HCT116 (cell line): Measurements from ENCODE around the gene TLCD3B. TPM values are rescaled to one million over a fixed set of nuclear protein-coding genes. Genes with fewer than 3 reads are reported as not detected.

Experiments used
- ATAC-seq: fragments of 200-7000 bp; cut with Tn5 transposase; 2 replicates; pipeline ENCODE4 v1.9.1; 2020; ENCODE audit warnings: mild to moderate bottlenecking, moderate library complexity
- BruUV-seq: library from RNA; stranded (reverse); fragments of 400-500 nt; replicated peaks from 2 replicates; lab custom pipeline; 2021; lab: Mats Ljungman, UMichigan
- CTCF ChIA-PET: fragments of 300-600 bp; sonication (Branson Sonifier 250); formaldehyde crosslinking; loops from one replicate; lab custom pipeline; 2021; ENCODE audit warnings: antibody characterized with exemption; lab: Charles Lee
- POLR2A ChIA-PET: fragments of 300-600, 350-600 bp; sonication (Branson Sonifier 250); formaldehyde crosslinking; loops from one replicate; lab custom pipeline; 2021; ENCODE audit warnings: antibody characterized with exemption; lab: Charles Lee
- RAD21 ChIA-PET, 2 experiments: fragments of 300-600 bp; sonication (Branson Sonifier 250); formaldehyde crosslinking; loops; one replicate each; lab custom pipeline; 2023; ENCODE audit warnings: low total read pairs in 2 of 2; ENCODE audit not compliant: uncharacterized antibody in 2 of 2, unreplicated experiment in 2 of 2, low non-redundant PET in 1 of 2; lab: Charles Lee
- DNase-seq: peaks from one replicate; pipeline ENCODE4 v3.0.0-alpha.2; 2010; ENCODE audit warnings: low read depth, low spot score
- H2AFZ ChIP-seq: fragments of 200-600 bp; shearing (Covaris generic), sonication (generic); 2 replicates; pipeline ENCODE4 v1.6.1; 2017; ENCODE audit warnings: low read depth, mixed run types, mixed read lengths, antibody characterized with exemption, low read length; ENCODE audit not compliant: poor library complexity, severe bottlenecking
- H3K27ac ChIP-seq: 2 replicates; pipeline ENCODE4 v1.5.1; 2012; ENCODE audit warnings: low read depth, low read length
- H3K27me3 ChIP-seq: fragments of 200-600 bp; sonication (generic); 2 replicates; pipeline ENCODE4 v1.6.1; 2016; ENCODE audit warnings: mixed run types, low read length, mixed read lengths; ENCODE audit not compliant: insufficient read depth
- H3K36me3 ChIP-seq, 2 experiments: fragments of 200-500 bp in 1 of 2; fragments of 200-600 bp in 1 of 2; sonication (Bioruptor generic) in 1 of 2; sonication (generic) in 1 of 2; 2 replicates each; pipeline versions ENCODE4 v1.5.1 to v1.6.1; 2014 to 2016; ENCODE audit warnings: low read length in 2 of 2, inconsistent platforms in 1 of 2, mixed read lengths in 1 of 2, mixed run types in 1 of 2; ENCODE audit not compliant: insufficient read depth in 2 of 2, control insufficient read depth in 1 of 2
- H3K4me1 ChIP-seq, 2 experiments: fragments of 200-600 bp in 1 of 2; sonication (generic) in 1 of 2; 2 replicates each; pipeline versions ENCODE4 v1.5.1 to v1.6.1; 2012 to 2017; ENCODE audit warnings: low read length in 2 of 2, inconsistent platforms in 1 of 2, mild to moderate bottlenecking in 1 of 2, mixed read lengths in 1 of 2, mixed run types in 1 of 2, moderate library complexity in 1 of 2; ENCODE audit not compliant: insufficient read depth in 2 of 2, control insufficient read depth in 1 of 2
- H3K4me2 ChIP-seq: fragments of 200-600 bp; sonication (generic); 2 replicates; pipeline ENCODE4 v1.6.1; 2017; ENCODE audit warnings: mixed run types, low read length, mixed read lengths
- H3K4me3 ChIP-seq, 2 experiments: fragments of 200-600 bp in 1 of 2; sonication (generic) in 1 of 2; replicated peaks in 1 of 2; 2 replicates each; pipeline ENCODE4 v1.5.1; 2011 to 2016; ENCODE audit warnings: low read length in 2 of 2, control low read depth in 1 of 2, low read depth in 1 of 2, mild to moderate bottlenecking in 1 of 2, mixed read lengths in 1 of 2, mixed run types in 1 of 2
- H3K79me2 ChIP-seq: fragments of 200-600 bp; sonication (generic); 2 replicates; pipeline ENCODE4 v1.6.1; 2017; ENCODE audit warnings: mild to moderate bottlenecking, mixed run types, low read length, moderate library complexity, mixed read lengths; ENCODE audit not compliant: insufficient read depth
- H3K9ac ChIP-seq: fragments of 200-600 bp; sonication (generic); 2 replicates; pipeline ENCODE4 v1.6.1; 2016; ENCODE audit warnings: low read length, mixed read lengths
- H3K9me2 ChIP-seq: fragments of 200-600 bp; sonication (generic), shearing (Covaris generic); 2 replicates; pipeline ENCODE4 v1.6.1; 2017; ENCODE audit warnings: mixed run types, mild to moderate bottlenecking, moderate library complexity; ENCODE audit not compliant: insufficient read depth
- H3K9me3 ChIP-seq, 2 experiments: fragments of 200-500 bp in 1 of 2; fragments of 200-600 bp in 1 of 2; sonication (Bioruptor generic) in 1 of 2; sonication (generic) in 1 of 2; 2 replicates each; pipeline ENCODE4 v1.6.1; 2014 to 2017; ENCODE audit warnings: low read length in 2 of 2, mixed read lengths in 2 of 2, inconsistent platforms in 1 of 2, low read depth in 1 of 2, mild to moderate bottlenecking in 1 of 2, mixed run types in 1 of 2, moderate library complexity in 1 of 2; ENCODE audit not compliant: control insufficient read depth in 1 of 2, insufficient read depth in 1 of 2
- H4K20me1 ChIP-seq: fragments of 200-600 bp; sonication (generic), shearing (Covaris generic); 2 replicates; pipeline ENCODE4 v1.6.1; 2017; ENCODE audit warnings: mixed run types, mild to moderate bottlenecking, moderate library complexity; ENCODE audit not compliant: insufficient read depth
- ELF1 ChIP-seq: IDR thresholded peaks from 2 replicates; pipeline ENCODE4 v1.6.1; 2012; ENCODE audit warnings: low read depth, borderline replicate concordance
- EZH2 ChIP-seq: fragments of 200-600 bp; sonication (generic); IDR thresholded peaks from 2 replicates; pipeline ENCODE4 v1.6.1; 2017; ENCODE audit warnings: antibody characterized with exemption, mixed run types
- FOSL1 ChIP-seq: IDR thresholded peaks from 2 replicates; pipeline ENCODE4 v1.6.1; 2012; ENCODE audit warnings: low read depth
- JUND ChIP-seq: IDR thresholded peaks from 2 replicates; pipeline ENCODE4 v1.6.1; 2012
- POLR2A ChIP-seq: IDR thresholded peaks from 2 replicates; pipeline ENCODE4 v1.7.0; 2011; ENCODE audit warnings: borderline replicate concordance; ENCODE audit not compliant: insufficient read depth, insufficient read length; ENCODE audit errors: extremely low read depth
- POLR2AphosphoS5 ChIP-seq: IDR thresholded peaks from 2 replicates; pipeline ENCODE4 v1.6.1; 2011; ENCODE audit warnings: mild to moderate bottlenecking, low read depth, low read length, moderate library complexity
- REST ChIP-seq: IDR thresholded peaks from 2 replicates; pipeline ENCODE4 v1.6.1; 2012; ENCODE audit warnings: low read depth
- SIN3A ChIP-seq: IDR thresholded peaks from 2 replicates; pipeline ENCODE4 v1.6.1; 2012; ENCODE audit warnings: low read depth
- SP1 ChIP-seq: IDR thresholded peaks from 2 replicates; pipeline ENCODE4 v1.6.1; 2012; ENCODE audit warnings: low read depth
- SRF ChIP-seq: IDR thresholded peaks from 2 replicates; pipeline ENCODE4 v1.6.1; 2012; ENCODE audit warnings: low read depth
- YY1 ChIP-seq: IDR thresholded peaks from 2 replicates; pipeline ENCODE4 v1.6.1; 2011; ENCODE audit warnings: low read length, low read depth, moderate library complexity, mild to moderate bottlenecking; ENCODE audit not compliant: insufficient replicate concordance; ENCODE audit errors: extremely low read depth
- ZBTB33 ChIP-seq: IDR thresholded peaks from 2 replicates; pipeline ENCODE4 v1.6.1; 2011; ENCODE audit warnings: mild to moderate bottlenecking, low read length, moderate library complexity; ENCODE audit not compliant: insufficient replicate concordance; ENCODE audit errors: extremely low read depth
- ZFX ChIP-seq: fragments of 450-650 bp; IDR thresholded peaks from 2 replicates; pipeline ENCODE4 v1.6.1; 2017
- ZNF274 ChIP-seq: fragments of 200-500 bp; sonication (Bioruptor generic); IDR thresholded peaks from 2 replicates; pipeline ENCODE4 v1.6.1; 2014; ENCODE audit warnings: mild to moderate bottlenecking, low read depth, low read length, inconsistent platforms
- intact Hi-C: fragments of 100-400 bp; cut with micrococcal nuclease; formaldehyde crosslinking; loops from 2 replicates; pipeline ENCODE4 v1.10.0; 2022
- total RNA-seq: library from RNA; stranded (reverse); gene quantifications from one replicate; pipeline ENCODE4 v1.2.1, GENCODE V29; 2021; ENCODE audit not compliant: unreplicated experiment
- TF ChIP-seq, protein P1 (sequence below): IDR thresholded peaks from 2 replicates; pipeline ENCODE4 v1.6.1; 2012
- TF ChIP-seq, protein P2 (sequence below), 3 experiments: fragments of 200-600 bp in 1 of 3; sonication (generic) in 1 of 3; IDR thresholded peaks in 2 of 3; conservative IDR thresholded peaks in 1 of 3; 2 replicates each; pipeline ENCODE4 v1.5.1; 2012 to 2017; ENCODE audit warnings: low read depth in 2 of 3, low read length in 2 of 3, antibody characterized with exemption in 1 of 3, borderline replicate concordance in 1 of 3, control low read depth in 1 of 3, mild to moderate bottlenecking in 1 of 3, mixed read lengths in 1 of 3, mixed run types in 1 of 3, moderate library complexity in 1 of 3; ENCODE audit not compliant: insufficient read depth in 1 of 3

The TLCD3B gene
- total RNA-seq, 1 experiment from 2014 or later = 1.0 TPM

DNA sequence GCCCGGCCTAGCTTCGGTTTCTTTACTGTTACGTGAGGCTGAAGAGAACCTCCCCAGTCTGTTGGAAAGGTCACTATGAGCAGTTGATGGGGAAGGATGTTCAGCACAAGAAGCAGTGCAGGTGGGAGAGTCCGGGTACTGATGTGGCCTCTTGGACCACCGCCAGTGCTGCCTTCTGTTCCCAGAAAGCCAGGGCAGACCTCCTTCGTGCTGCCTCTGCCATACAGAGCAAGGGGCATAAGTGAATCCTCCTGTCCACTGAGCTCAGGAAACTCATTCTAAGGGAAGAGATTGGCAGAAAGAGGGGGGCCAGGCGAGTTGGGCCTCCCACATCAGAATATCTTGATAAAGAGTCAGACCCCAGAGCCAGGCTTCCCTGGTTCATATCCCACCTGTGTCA, 48.4 kb upstream of the TLCD3B start:
- 0 out of 2 replicates have a peak, but pooled peaks cover 4% of the 10 kb centered on the region for H4K20me1 ChIP-seq
- H3K9ac ChIP-seq = no peak overlapping the region
- H3K27ac ChIP-seq = no peak overlapping the region
- H3K79me2 ChIP-seq = peaks cover 61% of the 10 kb centered on the region
- H3K27me3 ChIP-seq = no peaks in the 10 kb centered on the region
- CTCF ChIA-PET = no interaction called here
- H3K9me3 ChIP-seq = no peaks in the 10 kb centered on the region
- no peak overlapping the region for H2AFZ ChIP-seq
- intact Hi-C loops = no loop called here
- H3K4me3 ChIP-seq = no peak overlapping the region
- H3K4me1 ChIP-seq = peaks cover 14 to 22% of the 10 kb centered on the region in 2 experiments; a peak in 3 of 4 replicates
- BruUV-seq = no TSS peak
- H3K9me2 ChIP-seq = no peaks in the 10 kb centered on the region
- DNase-seq (no peak), ATAC-seq (no peak)
- RAD21 ChIA-PET = no interaction called here
- no peak overlapping the region for H3K4me2 ChIP-seq
- POLR2A ChIA-PET = no interaction called here
- H3K36me3 ChIP-seq = peaks cover 41 to 58% of the 10 kb centered on the region in 2 experiments; a peak in 3 of 4 replicates
- TF ChIP-seq SP1 (no peak), REST (no peak), FOSL1 (no peak), JUND (no peak), SIN3A (no peak), EZH2 (no peak), ZFX (no peak), ZNF274 (no peak), ZBTB33 (no peak), POLR2A (no peak), POLR2AphosphoS5 (no peak), ELF1 (no peak), YY1 (no peak), SRF (no peak)
- TF ChIP-seq, protein P1, sequence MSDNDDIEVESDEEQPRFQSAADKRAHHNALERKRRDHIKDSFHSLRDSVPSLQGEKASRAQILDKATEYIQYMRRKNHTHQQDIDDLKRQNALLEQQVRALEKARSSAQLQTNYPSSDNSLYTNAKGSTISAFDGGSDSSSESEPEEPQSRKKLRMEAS = no peak
- TF ChIP-seq, protein P2, sequence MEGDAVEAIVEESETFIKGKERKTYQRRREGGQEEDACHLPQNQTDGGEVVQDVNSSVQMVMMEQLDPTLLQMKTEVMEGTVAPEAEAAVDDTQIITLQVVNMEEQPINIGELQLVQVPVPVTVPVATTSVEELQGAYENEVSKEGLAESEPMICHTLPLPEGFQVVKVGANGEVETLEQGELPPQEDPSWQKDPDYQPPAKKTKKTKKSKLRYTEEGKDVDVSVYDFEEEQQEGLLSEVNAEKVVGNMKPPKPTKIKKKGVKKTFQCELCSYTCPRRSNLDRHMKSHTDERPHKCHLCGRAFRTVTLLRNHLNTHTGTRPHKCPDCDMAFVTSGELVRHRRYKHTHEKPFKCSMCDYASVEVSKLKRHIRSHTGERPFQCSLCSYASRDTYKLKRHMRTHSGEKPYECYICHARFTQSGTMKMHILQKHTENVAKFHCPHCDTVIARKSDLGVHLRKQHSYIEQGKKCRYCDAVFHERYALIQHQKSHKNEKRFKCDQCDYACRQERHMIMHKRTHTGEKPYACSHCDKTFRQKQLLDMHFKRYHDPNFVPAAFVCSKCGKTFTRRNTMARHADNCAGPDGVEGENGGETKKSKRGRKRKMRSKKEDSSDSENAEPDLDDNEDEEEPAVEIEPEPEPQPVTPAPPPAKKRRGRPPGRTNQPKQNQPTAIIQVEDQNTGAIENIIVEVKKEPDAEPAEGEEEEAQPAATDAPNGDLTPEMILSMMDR (IDR thresholded peaks at IDR 0.05 in 2 of 3, conservative IDR thresholded peaks at IDR 0.05 in 1 of 3; ENCODE audit: borderline replicate concordance in 1 of 3, insufficient read depth in 1 of 3, low read depth in 2 of 3, low read length in 2 of 3) = no peak
